22Rv1 (cell line): ENCODE data around the gene ZBTB3.

Source experiments
- H3K27ac ChIP-seq: fragments of 450-650 bp; 2 replicates; pipeline ENCODE4 v1.5.1; 2017
- ZFX ChIP-seq: fragments of 450-650 bp; IDR thresholded peaks from 2 replicates; pipeline ENCODE4 v1.6.1; 2017; ENCODE audit warnings: antibody characterized with exemption, borderline replicate concordance
- TF ChIP-seq, protein P1 (sequence below): fragments of 450-650 bp; IDR thresholded peaks from 2 replicates; pipeline ENCODE4 v1.5.1; 2017; ENCODE audit warnings: mild to moderate bottlenecking

The ZBTB3 gene

GRCh38 chr11:62708392-62708791, 45.6 kb downstream of the ZBTB3 start:
- TF ChIP-seq, protein P1, sequence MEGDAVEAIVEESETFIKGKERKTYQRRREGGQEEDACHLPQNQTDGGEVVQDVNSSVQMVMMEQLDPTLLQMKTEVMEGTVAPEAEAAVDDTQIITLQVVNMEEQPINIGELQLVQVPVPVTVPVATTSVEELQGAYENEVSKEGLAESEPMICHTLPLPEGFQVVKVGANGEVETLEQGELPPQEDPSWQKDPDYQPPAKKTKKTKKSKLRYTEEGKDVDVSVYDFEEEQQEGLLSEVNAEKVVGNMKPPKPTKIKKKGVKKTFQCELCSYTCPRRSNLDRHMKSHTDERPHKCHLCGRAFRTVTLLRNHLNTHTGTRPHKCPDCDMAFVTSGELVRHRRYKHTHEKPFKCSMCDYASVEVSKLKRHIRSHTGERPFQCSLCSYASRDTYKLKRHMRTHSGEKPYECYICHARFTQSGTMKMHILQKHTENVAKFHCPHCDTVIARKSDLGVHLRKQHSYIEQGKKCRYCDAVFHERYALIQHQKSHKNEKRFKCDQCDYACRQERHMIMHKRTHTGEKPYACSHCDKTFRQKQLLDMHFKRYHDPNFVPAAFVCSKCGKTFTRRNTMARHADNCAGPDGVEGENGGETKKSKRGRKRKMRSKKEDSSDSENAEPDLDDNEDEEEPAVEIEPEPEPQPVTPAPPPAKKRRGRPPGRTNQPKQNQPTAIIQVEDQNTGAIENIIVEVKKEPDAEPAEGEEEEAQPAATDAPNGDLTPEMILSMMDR, result no peak
- TF ChIP-seq ZFX, result no peak
- H3K27ac ChIP-seq, result peak overlapping the region; percentile 85

- TF ChIP-seq, protein P1, result no peak
- no peak for TF ChIP-seq ZFX
- H3K27ac ChIP-seq, result peak within 1 kb of the TSS; percentile 85
Measured at GRCh38 chr11:62707277-62707861, 46.6 kb downstream of the ZBTB3 start, which contains the start of the genes BSCL2 and GNG3. Gene BSCL2, minus strand, starts transcription at chr11:62707424. Its CDS starts 229 bp downstream, at chr11:62707195. Gene GNG3, plus strand, starts transcription at chr11:62707676. Its CDS starts 620 bp downstream, at chr11:62708296.

GRCh38 chr11:62706850-62707247, 47.1 kb downstream of the ZBTB3 start:
- TF ChIP-seq ZFX, result no peak
- TF ChIP-seq, protein P1, result no peak

GRCh38 chr11:62705880-62706849, 47.8 kb downstream of the ZBTB3 start:
- TF ChIP-seq, protein P1, result 0 out of 2 replicates have a peak, but pooled peaks have one; percentile 3
- TF ChIP-seq ZFX, result no peak

More at GRCh38 chr11:62706850-62707247, 47.1 kb downstream of the ZBTB3 start:
- peak overlapping the region; percentile 85 for H3K27ac ChIP-seq

DNA sequence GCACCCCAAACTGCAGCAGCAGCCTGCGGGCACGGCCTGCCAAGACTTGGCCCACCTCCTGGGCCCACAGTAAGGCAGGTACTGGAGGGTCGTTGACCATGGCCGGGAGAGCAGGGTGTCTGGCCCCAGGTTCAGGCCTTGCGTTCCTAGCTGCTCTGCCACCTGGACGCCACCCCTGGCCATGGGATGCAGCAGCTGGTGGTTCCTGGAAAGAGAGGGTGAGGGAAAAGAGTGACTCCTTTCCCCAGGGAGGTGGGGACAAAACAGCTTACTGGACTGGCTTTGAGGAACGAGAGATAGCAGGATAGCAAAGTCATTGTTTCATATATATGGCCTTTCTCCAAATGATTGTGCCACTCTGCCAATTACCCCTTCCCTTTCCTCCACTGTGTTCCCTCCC, 48.5 kb downstream of the ZBTB3 start:
- peak overlapping the region; percentile 85 for H3K27ac ChIP-seq
- TF ChIP-seq, protein P1, result no peak
- TF ChIP-seq ZFX, result no peak

More at GRCh38 chr11:62705880-62706849, 47.8 kb downstream of the ZBTB3 start:
- peak overlapping the region; percentile 85 for H3K27ac ChIP-seq

DNA sequence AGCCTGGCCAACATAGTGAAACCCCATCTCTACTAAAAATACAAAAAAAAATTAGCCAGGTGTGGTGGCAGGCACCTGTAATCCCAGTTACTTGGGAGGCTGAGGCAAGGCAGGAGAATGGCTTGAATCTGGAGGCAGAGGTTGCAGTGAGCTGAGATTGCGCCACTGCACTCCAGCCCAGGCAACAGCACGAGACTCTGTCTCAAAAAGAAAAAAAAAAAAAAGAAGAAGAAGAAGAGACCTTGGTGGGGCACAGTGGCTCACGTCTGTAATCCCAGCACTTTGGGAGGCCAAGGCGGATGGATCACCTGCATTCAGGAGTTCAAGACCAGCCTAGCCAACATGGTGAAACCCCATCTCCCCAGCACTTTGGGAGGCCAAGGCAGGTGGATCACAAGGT, 50.0 kb downstream of the ZBTB3 start:
- H3K27ac ChIP-seq, result 0 out of 2 replicates have a peak overlapping the region, but pooled peaks have one; percentile 85

- H3K27ac ChIP-seq, result no peak overlapping the region
- TF ChIP-seq, protein P1, result no peak
- TF ChIP-seq ZFX, result no peak
Measured at GRCh38 chr11:62702246-62702645, 51.7 kb downstream of the ZBTB3 start.
